ENCODE measurements around the gene SH3BGR.

SH3BGR gene

DNA sequence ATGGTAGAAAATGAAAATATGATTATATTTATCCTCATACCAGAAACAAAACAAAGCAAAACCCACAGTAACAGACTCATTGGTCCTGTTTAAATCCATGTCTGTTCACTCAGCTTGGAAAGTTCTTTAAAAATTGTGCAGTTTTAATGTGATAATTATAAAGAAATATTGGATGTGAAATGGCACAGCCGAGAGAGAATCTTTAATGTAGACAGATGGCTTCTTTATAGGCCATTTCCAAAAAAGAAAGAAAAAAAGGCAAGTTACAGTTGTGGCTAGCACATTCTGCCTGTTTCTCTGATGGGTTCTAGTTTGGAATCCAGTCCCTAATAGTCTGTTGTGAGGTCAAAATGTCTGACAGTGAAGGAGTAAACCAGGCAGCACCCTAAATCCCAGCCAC lies 62.0 kb downstream of the SH3BGR start:
- H3K4me3 ChIP-seq (ENCODE audit: low read length), result no peak overlapping the region
- TF ChIP-seq, protein P1, sequence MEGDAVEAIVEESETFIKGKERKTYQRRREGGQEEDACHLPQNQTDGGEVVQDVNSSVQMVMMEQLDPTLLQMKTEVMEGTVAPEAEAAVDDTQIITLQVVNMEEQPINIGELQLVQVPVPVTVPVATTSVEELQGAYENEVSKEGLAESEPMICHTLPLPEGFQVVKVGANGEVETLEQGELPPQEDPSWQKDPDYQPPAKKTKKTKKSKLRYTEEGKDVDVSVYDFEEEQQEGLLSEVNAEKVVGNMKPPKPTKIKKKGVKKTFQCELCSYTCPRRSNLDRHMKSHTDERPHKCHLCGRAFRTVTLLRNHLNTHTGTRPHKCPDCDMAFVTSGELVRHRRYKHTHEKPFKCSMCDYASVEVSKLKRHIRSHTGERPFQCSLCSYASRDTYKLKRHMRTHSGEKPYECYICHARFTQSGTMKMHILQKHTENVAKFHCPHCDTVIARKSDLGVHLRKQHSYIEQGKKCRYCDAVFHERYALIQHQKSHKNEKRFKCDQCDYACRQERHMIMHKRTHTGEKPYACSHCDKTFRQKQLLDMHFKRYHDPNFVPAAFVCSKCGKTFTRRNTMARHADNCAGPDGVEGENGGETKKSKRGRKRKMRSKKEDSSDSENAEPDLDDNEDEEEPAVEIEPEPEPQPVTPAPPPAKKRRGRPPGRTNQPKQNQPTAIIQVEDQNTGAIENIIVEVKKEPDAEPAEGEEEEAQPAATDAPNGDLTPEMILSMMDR (IDR thresholded peaks at IDR 0.05; ENCODE audit: insufficient read depth, low read depth, low read length, missing control alignments), result no peak
- no peak for DNase-seq (ENCODE audit: low read depth)

DNA sequence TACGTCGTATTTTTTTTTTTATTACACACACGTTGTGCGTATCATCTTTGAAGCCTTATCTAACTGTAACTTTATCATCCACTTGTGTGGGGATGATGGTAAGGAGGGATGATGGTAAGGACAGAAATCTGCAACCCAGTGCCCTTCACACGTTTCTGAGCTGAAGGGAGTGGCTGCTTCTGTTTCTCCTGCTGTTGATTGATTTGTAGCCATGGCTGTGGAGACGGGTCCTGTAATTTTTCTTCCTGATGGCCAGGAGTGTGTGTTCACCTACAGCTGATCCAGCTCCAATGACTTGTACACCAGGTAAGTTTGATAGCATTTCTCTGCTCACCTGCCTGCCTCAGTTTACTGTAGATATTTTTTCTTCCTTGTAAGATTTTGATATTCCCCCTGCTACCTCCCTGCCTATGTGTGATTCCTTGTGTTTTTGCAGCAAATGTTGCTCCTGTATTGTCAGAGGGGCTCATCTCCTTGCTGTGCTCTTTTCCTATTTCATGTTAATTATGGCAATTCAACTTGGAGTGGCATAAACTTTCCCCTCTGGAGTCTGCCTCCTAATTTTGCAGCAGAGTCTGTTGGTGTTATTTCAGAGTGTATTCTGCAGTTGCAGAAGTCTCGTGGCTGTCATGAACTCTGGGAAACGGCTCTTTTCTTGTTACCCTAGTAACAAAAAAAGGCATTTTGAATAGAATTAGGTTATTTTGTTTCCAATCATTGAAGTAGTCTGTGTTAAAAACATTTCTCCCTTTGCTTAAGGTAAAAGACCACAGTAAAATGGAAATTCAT lies 64.1 kb downstream of the SH3BGR start:
- TF ChIP-seq, protein P1 (IDR thresholded peaks at IDR 0.05; ENCODE audit: insufficient read depth, low read depth, low read length, missing control alignments), result no peak
- DNase-seq (ENCODE audit: low read depth), result no peak
- no peak overlapping the region for H3K4me3 ChIP-seq (ENCODE audit: low read length)

DNA sequence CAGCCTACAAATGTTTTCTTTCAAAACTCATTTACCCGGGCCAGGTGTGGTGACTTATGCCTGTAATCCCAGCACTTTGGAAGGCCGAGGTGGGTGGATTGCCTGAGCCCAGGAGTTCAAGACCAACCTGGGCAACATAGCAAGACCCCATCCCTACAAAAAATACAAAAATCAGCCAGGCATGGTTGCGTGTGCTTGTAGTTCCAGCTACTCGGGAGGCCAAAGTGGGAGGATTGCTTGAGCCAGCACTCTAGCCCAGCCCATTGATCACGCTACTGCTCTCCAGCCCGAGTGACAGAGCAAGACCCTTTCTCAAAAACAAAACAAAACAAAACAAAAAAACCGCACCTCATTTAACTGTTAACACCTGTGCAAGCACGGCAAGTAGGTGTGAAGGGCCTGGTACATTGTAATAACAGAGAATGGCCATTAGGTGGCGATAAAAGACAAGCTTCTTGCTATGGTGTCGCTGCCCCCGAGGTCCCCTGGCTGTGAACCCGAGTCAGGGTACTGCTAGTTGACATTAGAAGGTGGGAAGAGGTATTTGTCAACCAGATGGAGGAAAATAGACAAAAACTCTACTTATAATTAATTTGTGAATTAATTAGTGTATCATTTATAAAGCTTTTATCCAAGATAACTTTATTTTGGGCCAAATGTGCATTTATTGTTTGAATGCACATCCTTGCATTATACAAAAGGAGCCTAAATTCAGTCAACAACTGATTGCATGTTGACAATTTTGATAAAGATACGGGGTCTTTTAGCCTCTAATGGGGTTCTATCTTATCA lies 66.5 kb downstream of the SH3BGR start:
- H3K4me3 ChIP-seq (ENCODE audit: low read length), result no peak overlapping the region
- TF ChIP-seq, protein P1 (IDR thresholded peaks at IDR 0.05; ENCODE audit: insufficient read depth, low read depth, low read length, missing control alignments), result peak; percentile 83
- peak; percentile 60 for DNase-seq (ENCODE audit: low read depth)

DNA sequence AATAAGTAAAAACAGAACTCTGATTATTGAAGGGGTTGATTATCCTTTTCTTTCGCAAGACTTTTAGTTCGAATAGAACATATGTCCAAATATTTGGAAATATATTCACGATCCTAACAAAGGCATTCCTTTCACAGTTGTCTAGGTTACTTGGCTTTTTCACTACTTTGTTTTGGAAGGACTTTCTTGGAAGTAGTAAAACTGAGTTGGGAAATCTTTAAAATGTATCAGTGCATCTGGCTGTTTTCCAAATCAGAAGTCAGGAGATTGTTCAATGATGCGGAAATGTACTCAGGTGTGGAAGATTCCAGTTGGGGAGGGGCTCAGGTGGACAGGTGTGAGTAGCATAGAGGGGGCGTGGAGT lies 67.1 kb downstream of the SH3BGR start:
- TF ChIP-seq, protein P1 (IDR thresholded peaks at IDR 0.05; ENCODE audit: insufficient read depth, low read depth, low read length, missing control alignments), result no peak
- H3K4me3 ChIP-seq (ENCODE audit: low read length), result no peak overlapping the region
- peak; percentile 5 for DNase-seq (ENCODE audit: low read depth)

DNA sequence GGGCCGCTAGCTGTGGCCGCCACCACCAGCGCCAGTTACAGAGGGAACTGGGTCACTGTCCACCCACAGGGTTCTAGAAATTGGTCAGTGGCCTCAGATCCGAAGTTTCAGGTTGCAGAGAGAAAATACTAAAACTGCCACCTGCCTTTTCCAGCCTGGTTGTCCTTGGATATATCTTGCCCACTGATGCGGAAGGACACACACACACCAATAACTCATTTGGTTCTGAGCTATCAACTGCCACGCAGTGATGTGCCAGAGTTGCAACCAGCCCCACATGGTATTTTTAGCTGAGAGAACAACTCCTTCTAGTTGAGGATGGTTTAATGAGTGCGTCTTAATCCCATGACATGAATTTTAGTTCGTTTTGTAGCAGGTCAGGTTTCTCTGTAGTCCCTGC lies 68.1 kb downstream of the SH3BGR start:
- no peak for DNase-seq (ENCODE audit: low read depth)
- H3K4me3 ChIP-seq (ENCODE audit: low read length), result no peak overlapping the region
- TF ChIP-seq, protein P1 (IDR thresholded peaks at IDR 0.05; ENCODE audit: insufficient read depth, low read depth, low read length, missing control alignments), result no peak

DNA sequence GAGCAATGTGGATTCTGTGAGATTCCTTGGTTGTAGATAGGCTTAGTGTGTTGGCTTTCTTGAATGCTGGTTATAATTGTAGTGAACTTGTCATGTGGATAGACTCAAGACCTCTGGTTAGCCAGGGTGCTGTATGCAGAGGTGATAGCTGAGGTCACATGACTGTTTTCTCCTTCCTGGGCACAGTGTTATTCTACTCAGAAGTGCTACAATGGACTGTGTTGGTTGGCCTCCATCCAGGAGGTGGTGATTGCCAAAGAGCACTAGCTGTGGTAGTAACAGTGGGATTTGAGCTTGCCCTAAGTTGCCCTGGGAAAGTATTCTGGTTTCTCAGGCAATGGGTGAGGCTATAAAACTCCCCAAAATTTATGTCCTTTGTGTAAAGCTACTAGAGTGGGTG lies 71.6 kb downstream of the SH3BGR start:
- TF ChIP-seq, protein P1 (IDR thresholded peaks at IDR 0.05; ENCODE audit: insufficient read depth, low read depth, low read length, missing control alignments), result no peak
- DNase-seq (ENCODE audit: low read depth), result no peak
- no peak overlapping the region for H3K4me3 ChIP-seq (ENCODE audit: low read length)
